NK-92 (cell line): Measurements from ENCODE around the gene FOXO6.
"Not testable (repeated sequence)": the region's sequence is repeated elsewhere in the genome, so short reads cannot be mapped to it uniquely, and the experiment has no call there.

Experiments used
- DNase-seq: peaks from one replicate; lab custom pipeline; 2025; ENCODE audit not compliant: unreplicated experiment; lab: John Stamatoyannopoulos, UW

Gene FOXO6

DNA sequence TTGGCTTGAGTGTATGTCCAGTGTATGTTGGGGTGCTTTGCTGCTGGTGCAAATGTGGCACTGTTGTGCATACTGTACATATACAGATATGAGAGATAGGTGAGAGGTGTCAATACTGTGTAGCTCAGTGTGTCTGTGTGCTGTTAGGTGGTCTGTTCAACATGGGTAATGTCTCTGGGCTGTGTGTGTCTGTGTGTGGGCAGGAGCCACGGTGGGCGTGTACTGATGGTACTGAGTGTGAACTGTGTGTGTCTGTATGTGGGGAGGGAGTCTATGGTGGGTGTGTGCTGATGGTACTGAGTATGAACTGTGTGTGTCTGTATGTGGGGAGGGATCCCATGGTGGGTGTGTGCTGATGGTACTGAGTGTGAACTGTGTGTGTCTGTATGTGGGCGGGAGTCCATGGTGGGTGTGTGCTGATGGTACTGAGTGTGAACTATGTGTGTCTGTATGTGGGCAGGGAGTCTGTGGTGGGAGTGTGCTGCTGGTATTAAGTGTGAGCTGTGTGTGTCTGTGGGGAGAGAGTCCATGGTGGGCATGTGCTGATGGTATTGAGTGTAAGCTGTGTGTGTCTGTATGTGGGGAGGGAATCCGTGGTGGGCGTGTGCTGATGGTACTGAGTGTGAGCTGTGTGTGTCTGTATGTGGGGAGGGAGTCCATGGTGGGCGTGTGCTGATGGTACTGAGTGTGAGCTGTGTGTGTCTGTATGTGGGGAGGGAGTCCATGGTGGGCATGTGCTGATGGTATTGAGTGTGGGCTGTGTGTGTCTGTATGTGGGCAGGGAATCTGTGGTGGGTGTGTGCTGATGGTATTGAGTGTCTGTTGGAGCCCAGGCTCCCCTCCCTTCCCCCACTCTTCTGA, 32.2 kb upstream of the FOXO6 start:
- no peak for DNase-seq

GRCh38 chr1:41329662-41330587, 31.3 kb upstream of the FOXO6 start:
- DNase-seq = no peak

- DNase-seq = no peak
Observed at GRCh38 chr1:41330588-41331545, 30.4 kb upstream of the FOXO6 start.

DNA sequence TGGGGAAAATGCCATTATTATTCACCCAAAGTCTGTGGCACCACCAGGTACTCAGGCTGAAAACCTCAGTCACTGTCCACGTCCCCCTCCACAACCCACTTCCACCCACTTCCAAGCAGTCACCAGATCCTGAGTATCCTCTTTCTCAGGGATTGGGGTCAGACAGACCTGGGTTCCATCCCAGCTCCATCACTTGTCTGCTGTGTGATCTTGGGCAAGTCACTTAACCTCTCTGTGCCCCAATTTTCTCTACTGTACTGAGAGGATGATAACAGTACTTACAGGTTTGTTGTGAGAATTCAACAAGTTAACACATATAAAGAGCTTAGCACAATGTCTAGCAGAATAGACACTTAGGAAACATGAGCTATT, 29.7 kb upstream of the FOXO6 start:
- no peak for DNase-seq

DNA sequence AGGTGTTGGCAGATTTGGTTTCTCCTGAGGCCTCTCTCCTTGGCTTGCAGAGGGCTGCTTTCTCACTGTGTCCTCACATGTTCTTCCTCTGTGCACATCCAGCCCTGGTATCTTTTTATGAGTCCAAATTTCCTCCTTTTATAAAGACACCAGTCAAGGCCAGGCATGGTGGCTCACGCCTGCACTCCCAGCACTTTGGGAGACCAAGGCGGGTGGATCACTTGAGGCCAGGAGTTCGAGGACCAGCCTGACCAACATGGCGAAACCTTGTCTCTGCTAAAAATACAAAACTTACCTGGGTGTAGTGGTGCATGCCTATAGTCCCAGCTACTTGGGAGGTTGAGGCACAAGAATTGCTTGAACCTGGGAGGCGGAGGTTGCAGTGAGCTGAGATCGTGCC, 29.1 kb upstream of the FOXO6 start:
- not testable (repeated sequence) for DNase-seq

DNA sequence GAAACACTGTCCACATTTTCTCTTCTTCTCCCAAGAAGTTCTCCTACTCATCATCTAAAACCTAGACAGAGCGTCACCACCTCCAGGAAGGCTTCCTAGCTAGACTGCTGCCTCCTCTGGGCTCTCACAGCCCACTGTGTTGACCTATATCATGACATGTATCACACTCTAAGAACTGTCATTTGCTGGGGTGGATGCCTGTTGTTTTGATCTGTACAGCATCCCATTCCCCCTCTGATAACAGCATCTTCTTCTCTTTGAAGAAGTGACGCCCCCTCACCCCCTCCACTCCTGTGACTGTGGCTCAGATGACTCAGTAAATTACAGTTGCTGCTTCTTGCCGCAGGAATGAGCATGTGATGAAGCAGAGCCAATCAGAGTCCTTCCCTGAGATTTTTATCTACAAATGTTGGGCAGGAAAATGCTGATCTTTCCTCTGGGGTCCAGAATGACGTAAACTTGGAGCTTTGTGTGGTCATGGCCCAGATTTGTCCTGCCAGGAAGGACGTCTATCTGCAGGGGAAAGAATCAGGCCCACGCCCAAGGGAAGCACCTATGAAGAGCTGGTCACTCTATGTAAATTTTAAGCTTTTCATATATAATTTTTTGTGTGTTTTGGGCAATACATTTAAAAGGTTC, 28.0 kb upstream of the FOXO6 start:
- DNase-seq = no peak

- no peak for DNase-seq
Observed at GRCh38 chr1:41338820-41339219, 22.4 kb upstream of the FOXO6 start.

GRCh38 chr1:41340655-41341364, 20.4 kb upstream of the FOXO6 start:
- DNase-seq = no peak

DNA sequence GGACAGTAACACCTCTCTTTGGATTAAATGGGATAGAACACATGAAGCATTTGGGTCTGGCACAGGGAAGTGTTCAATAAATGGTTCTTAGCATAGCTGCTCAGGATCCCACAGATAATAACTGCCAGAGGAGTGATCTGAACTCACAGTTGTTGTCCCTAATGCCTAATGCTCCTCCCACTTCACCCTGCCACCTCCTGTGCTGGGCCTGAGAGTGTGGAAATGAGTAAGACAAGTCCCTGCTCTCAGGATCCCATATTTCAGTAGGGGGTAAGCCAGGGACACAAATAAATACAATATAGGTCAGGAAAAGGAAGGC, 19.9 kb upstream of the FOXO6 start:
- DNase-seq = no peak

DNA sequence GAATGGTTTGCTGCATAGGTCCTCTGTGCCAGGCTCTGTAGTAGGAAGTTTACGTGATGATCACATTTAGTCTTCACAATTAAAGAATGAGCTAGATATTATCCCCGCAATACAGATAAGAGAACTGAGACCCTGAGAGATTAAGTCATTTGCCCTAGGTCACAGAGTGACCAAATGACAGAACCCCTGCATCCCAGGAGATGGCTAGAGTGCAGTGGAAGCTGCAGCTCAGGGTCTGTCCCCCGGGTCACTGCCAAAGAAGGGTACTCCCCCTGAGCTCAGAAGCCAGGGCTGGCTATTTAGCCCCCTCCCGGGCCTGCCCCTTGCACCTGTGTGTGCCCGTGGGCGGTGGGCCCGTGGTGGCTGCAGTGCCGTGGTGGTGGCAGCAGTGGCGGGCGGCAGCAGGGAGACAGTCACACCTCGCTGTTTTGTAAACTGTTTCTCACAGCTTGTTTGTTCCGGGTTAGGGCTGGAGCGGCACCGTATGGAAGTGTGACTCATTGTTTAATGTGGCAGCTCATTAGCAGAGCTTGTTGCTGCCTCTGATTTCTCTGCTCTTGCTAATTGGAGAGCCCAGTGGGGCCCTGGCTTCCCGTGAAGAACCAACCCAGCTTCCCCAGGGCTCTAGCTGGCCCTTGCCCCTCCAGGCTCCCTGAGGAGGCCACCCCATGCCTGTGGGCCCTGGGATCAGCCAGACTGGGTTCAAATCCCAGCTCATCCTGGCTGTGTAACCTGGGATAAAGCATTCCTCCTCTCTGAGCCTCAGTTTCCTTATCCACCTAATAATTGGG, 19.3 kb upstream of the FOXO6 start:
- no peak for DNase-seq

GRCh38 chr1:41342774-41343355, 18.4 kb upstream of the FOXO6 start:
- no peak for DNase-seq

GRCh38 chr1:41343790-41344699, 17.2 kb upstream of the FOXO6 start:
- DNase-seq = no peak

GRCh38 chr1:41344708-41345159, 16.5 kb upstream of the FOXO6 start:
- DNase-seq = no peak

GRCh38 chr1:41345434-41346075, 15.7 kb upstream of the FOXO6 start:
- DNase-seq = no peak

- DNase-seq = no peak
Observed at GRCh38 chr1:41347276-41347675, 14.0 kb upstream of the FOXO6 start.

- DNase-seq = no peak
Observed at GRCh38 chr1:41348394-41348793, 12.8 kb upstream of the FOXO6 start.

- no peak for DNase-seq
Observed at GRCh38 chr1:41349361-41350054, 11.7 kb upstream of the FOXO6 start.
